ENCODE measurements around the gene GNB1L.
A peak's percentile ranks its signal among the peaks of the same experiment; 100 is the strongest.

Gene GNB1L, protein sequence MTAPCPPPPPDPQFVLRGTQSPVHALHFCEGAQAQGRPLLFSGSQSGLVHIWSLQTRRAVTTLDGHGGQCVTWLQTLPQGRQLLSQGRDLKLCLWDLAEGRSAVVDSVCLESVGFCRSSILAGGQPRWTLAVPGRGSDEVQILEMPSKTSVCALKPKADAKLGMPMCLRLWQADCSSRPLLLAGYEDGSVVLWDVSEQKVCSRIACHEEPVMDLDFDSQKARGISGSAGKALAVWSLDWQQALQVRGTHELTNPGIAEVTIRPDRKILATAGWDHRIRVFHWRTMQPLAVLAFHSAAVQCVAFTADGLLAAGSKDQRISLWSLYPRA

GRCh38 chr22:19854778-19855503, at the start of gene GNB1L, which contains the start of gene RTL10:
GNB1L (minus strand) TSS chr22:19854874; CDS start chr22:19821355, 33,519 bp downstream.
RTL10 (minus strand) TSS chr22:19854874; CDS start chr22:19852261, 2,613 bp downstream.
- DNase-seq = peak; percentile 54

- DNase-seq = no peak
Measured at GRCh38 chr22:19904174-19904856, 49.6 kb upstream of the GNB1L start.

DNA sequence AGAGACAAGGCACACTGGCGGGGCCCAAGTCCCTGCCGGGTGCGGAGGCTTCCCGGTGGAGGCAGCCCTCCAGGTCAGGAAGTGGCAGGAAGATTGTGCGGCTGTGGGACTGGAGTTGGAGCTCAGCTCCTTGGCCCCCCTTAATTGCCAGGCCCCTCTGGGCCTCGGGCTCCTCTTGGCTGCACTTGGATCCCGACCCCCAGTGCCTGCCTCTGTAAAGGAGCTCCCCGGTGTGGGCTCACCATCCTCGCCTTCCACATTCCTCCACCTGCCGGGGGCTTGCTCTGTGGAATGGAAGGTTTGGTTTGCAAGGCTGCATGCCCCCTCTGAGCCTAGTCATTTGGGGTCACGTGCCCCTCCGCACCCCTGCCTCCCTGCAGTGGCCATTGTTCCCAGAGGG, 48.8 kb upstream of the GNB1L start:
- DNase-seq = no peak

- DNase-seq = no peak
Measured at GRCh38 chr22:19903031-19903430, 48.4 kb upstream of the GNB1L start.

- DNase-seq = no peak
Measured at GRCh38 chr22:19902245-19902715, 47.6 kb upstream of the GNB1L start.

DNA sequence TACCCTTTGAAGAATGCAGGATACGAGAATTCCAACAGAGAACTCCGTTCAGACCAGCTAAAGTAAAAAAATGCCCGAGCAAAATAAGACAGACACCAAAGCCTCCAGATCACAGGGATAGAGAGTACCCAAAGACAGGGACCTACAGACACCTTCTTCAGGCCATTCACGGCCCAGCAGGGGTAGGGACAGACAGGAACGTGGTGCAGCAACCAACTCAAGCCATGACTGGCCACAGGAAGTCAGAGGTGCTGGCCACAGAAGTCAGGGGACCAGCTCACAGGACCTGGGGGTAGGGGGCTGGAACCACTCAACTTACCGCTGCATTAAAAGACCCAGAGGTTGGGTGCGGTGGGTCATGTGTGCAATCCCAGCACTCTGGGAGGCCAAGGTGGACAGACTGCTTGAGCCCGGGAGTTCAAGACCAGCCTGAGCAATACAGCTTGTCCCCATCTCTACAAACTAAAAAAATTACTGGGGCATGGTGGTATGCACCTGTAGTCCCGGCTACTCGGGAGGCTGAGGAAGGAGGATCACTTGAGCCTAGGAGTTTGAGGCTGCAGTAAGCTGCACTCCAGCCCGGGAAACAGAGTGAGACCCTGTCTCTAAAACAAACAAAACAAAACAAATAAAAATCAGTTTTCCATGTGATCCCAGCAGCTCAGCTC, 47.0 kb upstream of the GNB1L start:
- no peak for DNase-seq

- no peak for DNase-seq
Measured at GRCh38 chr22:19900707-19901436, 46.2 kb upstream of the GNB1L start.

- DNase-seq = no peak
Measured at GRCh38 chr22:19898831-19899567, 44.3 kb upstream of the GNB1L start.

DNA sequence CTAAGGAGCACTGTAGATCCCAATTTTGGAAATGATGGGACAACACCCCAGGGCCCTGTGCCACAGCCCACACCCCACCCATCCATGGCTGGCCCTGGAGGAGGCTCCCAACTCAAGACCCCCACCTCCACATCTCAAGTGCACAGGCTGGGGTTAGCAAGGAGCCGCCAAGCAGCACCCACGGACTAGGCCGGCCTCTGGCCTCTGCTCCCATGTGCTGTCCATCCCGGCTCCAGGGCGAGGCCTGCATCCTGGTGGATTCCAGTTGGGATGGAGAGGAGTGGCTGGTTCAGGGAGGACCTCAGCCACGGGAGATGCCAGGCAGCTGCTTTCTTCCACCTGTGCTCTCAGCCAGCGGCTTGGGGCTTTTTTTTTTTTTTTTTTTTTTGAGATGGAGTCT, 43.5 kb upstream of the GNB1L start:
- DNase-seq = no peak

GRCh38 chr22:19897726-19898125, 43.1 kb upstream of the GNB1L start:
- no peak for DNase-seq

DNA sequence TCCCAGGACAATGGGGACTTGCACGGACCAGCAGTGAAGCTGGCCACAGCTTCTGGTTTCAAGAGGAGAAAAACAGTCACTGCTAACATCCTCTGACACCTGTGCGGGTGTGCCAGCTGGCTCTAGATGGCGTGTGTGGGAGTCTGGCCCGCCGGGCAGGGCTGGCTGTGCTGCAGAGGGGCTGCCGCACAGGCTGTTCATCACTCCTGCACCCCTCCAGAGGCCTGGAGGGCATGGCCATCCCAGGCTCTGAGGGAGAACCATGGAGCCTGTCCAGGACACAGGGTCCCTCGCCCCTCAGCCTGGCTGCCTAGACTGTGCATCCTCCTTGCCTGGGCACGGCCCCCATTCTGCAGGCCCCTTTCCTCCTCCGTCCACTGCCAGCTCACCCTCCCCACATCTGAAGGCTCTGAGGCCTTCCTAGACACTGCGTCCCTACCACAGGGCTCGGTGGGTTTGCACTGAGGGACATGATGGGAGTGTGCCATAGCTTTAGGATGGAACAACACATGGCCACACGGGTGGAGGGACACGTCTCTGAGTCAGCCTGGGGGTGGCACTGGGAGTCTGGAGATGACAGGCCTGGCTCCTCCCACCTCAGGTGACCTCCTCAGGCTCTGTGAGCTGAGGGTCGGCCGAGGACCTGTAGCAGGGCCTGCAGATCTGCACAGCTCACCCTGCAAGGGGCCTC, 42.1 kb upstream of the GNB1L start:
- DNase-seq = no peak

DNA sequence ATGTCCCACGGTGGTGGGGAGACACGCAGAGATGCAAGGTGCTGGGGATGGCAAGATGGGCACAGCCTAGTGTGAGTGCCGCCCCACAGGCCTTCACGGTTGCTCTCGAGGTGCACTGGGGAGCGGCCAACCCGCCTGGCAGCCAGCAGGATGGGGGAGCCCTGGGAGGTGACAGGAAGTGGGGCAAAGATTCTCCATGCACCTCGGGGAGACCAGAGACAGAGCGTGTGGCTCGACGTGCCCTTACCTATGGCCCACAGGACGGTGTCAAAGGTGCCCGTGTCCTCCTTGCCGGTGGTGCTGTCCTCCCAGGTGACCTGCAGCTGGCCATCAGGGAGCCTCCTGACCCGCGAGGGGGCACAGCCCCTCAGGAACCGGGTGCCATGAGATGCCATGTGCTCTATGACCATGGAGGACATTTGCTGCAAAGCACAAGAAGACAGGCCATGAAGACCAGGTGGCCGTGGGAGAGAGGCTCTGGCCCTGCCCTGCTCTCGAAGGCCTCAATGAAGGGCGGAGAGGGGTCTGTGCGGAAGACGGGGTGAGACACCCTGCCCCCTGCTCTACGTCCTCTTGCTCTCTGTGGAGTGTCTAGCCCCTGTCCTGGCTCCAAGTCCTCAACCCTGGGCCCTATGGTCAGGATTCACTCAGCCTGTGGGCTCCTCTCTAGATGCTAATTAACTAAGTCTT, 40.6 kb upstream of the GNB1L start:
- DNase-seq = no peak

- DNase-seq = no peak
Measured at GRCh38 chr22:19893363-19893762, 38.7 kb upstream of the GNB1L start.

GRCh38 chr22:19892925-19893324, 38.3 kb upstream of the GNB1L start:
- DNase-seq = no peak

- no peak for DNase-seq
Measured at GRCh38 chr22:19892257-19892879, 37.7 kb upstream of the GNB1L start.

GRCh38 chr22:19891317-19892256, 36.9 kb upstream of the GNB1L start:
- no peak for DNase-seq

DNA sequence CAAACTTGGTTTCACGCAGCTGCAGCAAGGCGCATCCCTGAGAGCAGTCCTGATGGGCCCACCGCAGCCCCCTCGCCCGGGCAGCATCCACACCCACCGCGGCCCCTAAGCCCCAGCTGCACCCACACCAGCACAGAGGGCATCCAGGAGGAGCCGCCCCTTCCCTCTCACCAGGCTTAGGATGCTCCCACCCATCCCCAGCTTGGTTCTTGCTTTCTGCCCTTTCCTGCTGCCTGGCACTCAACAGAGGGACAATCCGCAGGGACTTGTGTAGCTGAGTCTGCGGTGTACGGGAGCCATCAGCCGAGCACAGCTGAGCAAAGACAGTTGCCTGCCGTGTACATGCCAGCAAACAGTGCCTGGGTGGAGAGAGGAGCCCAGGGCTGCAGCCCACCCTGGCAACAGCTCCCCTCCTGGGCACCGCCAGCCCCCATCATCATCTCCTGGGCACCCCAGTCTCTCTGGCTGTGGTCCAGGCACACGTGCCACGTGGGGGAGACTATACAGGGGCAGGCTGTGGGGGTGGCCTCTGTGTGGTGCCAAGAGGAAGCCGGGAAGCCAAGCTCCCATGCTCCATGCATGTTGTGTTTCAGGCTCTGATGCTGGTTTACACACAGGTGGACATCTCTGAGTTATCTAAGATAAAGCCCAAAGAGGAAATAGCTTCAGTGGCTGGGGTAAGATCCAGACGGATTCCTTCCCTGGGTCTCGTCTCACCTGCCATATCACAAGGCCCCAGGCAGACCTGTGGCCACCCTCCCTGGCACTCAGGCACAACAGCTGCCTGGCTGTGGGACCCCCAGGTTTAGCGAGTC, 36.0 kb upstream of the GNB1L start:
- no peak for DNase-seq

GRCh38 chr22:19889951-19890350, 35.3 kb upstream of the GNB1L start:
- DNase-seq = no peak

All from SIG-M5 (cell line).